Activated CD8-positive, alpha-beta T cell treated with anti-CD3 and anti-CD28 coated beads, Interleukin-2, amount 10 ng/mL, durations not matched to agents 7 days and 5 days (primary cell): ENCODE measurements around the gene MTUS2. TPM values are rescaled to one million over a fixed set of nuclear protein-coding genes. Genes with fewer than 3 reads are reported as not detected.

ENCODE experiments used
- ATAC-seq: fragments of 150-1000 bp; cut with Tn5 transposase; one replicate; pipeline ENCODE4 v1.10.0; 2021; ENCODE audit warnings: moderate library complexity
- CTCF ChIA-PET: fragments of 350-600 bp; sonication (Branson Sonifier 250); formaldehyde crosslinking; loops from one replicate; lab custom pipeline; 2021; ENCODE audit warnings: antibody characterized with exemption; lab: Charles Lee
- POLR2A ChIA-PET: fragments of 350-600 bp; sonication (Branson Sonifier 250); formaldehyde crosslinking; loops from one replicate; lab custom pipeline; 2021; ENCODE audit warnings: antibody characterized with exemption; lab: Charles Lee
- DNase-seq: peaks from one replicate; pipeline ENCODE4 v3.0.0-alpha.2; 2020
- H3K27ac Mint-ChIP-seq: one replicate; pipeline ENCODE4 v1.8.0; 2021; ENCODE audit warnings: mild to moderate bottlenecking, mixed read lengths
- H3K27me3 Mint-ChIP-seq: one replicate; pipeline ENCODE4 v1.8.0; 2021; ENCODE audit warnings: low read depth, mixed read lengths
- H3K36me3 Mint-ChIP-seq: one replicate; pipeline ENCODE4 v1.8.0; 2021; ENCODE audit warnings: low read depth, mixed read lengths
- H3K4me1 Mint-ChIP-seq: one replicate; pipeline ENCODE4 v1.8.0; 2021; ENCODE audit warnings: low read depth, mixed read lengths
- H3K4me3 Mint-ChIP-seq: one replicate; pipeline ENCODE4 v1.8.0; 2021; ENCODE audit warnings: mild to moderate bottlenecking, mixed read lengths
- H3K9me3 Mint-ChIP-seq: one replicate; pipeline ENCODE4 v1.8.0; 2022; ENCODE audit warnings: mixed read lengths; ENCODE audit not compliant: insufficient read depth
- total RNA-seq, 2 experiments: library from RNA; stranded (reverse); gene quantifications; one replicate each; pipeline ENCODE4 v1.2.3, GENCODE V29; 2021

MTUS2 gene
- total RNA-seq, 2 experiments from 2014 or later: not detected

DNA sequence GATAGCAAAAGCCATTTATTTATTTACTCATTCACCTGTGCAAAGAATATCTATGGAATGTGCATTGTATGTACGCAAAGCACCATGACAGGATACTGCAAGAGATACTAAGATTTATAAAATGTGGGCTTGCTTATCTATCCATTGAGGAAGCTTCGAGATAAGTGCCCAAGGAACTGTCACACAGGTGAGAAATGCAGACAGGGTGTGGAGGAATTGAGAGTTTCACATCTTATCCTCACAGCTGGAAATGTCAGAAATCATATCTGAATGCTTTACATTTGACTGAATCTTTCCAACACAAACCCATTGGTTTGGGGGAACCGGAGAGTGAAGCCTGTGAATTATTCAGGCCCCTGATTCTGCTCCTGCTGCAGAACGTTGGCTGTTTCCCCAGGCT is 662.4 kb downstream of the MTUS2 start:
- CTCF ChIA-PET: interaction anchor here (1.2 kb wide), 1 partner anchor 25 kb away, joined by 3 read pairs; no protein-coding TSS in a partner anchor
- DNase-seq (no peak), ATAC-seq (no peak)
- Mint-ChIP-seq H3K4me1 (no peaks in the 10 kb centered on the region), H3K4me3 (no peak overlapping the region), H3K9me3 (no peaks in the 10 kb centered on the region), H3K27ac (no peak overlapping the region), H3K36me3 (no peaks in the 10 kb centered on the region), H3K27me3 (peaks cover 2% of the 10 kb centered on the region)
- POLR2A ChIA-PET: no interaction called here

DNA sequence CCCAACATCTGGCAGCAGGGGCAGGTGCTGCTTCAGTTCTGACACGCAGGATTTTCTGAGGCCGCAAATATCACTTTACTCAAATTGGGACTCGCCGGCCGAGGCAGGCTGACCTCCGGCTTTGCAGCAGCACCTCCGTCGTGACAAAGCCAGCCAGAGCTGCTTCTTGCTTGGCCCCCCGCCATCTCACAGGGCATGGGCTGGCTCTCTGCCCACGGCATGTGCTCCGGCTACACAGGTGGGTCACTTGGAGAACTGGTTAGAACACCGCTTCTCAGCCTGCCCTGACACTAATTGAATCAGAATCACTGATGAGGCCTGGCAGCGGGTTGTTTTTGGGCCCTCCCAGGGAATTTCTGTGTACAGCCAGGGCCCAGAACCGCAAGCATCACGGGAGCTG is 663.1 kb downstream of the MTUS2 start:
- DNase-seq (no peak), ATAC-seq (no peak)
- Mint-ChIP-seq H3K27ac (no peak overlapping the region), H3K4me1 (no peaks in the 10 kb centered on the region), H3K9me3 (no peaks in the 10 kb centered on the region), H3K4me3 (no peak overlapping the region), H3K27me3 (peaks cover 2% of the 10 kb centered on the region), H3K36me3 (no peaks in the 10 kb centered on the region)
- ChIA-PET CTCF (no interaction called here), POLR2A (no interaction called here)

GRCh38 chr13:29483623-29484022 is 663.5 kb downstream of the MTUS2 start:
- Mint-ChIP-seq H3K4me3 (no peak overlapping the region), H3K9me3 (no peaks in the 10 kb centered on the region), H3K36me3 (no peaks in the 10 kb centered on the region), H3K27me3 (peaks cover 2% of the 10 kb centered on the region), H3K27ac (no peak overlapping the region), H3K4me1 (no peaks in the 10 kb centered on the region)
- DNase-seq (no peak), ATAC-seq (no peak)
- ChIA-PET CTCF (no interaction called here), POLR2A (no interaction called here)

GRCh38 chr13:29484236-29484635 is 664.1 kb downstream of the MTUS2 start:
- H3K36me3 Mint-ChIP-seq: no peaks in the 10 kb centered on the region
- H3K9me3 Mint-ChIP-seq: no peaks in the 10 kb centered on the region
- no peak overlapping the region for H3K27ac Mint-ChIP-seq
- H3K27me3 Mint-ChIP-seq: no peaks in the 10 kb centered on the region
- POLR2A ChIA-PET: no interaction called here
- ATAC-seq (no peak), DNase-seq (no peak)
- no peak overlapping the region for H3K4me3 Mint-ChIP-seq
- CTCF ChIA-PET: no interaction called here
- no peaks in the 10 kb centered on the region for H3K4me1 Mint-ChIP-seq

- no peaks in the 10 kb centered on the region for H3K4me1 Mint-ChIP-seq
- no peaks in the 10 kb centered on the region for H3K27me3 Mint-ChIP-seq
- no peak overlapping the region for H3K27ac Mint-ChIP-seq
- ATAC-seq (no peak), DNase-seq (no peak)
- H3K4me3 Mint-ChIP-seq: no peak overlapping the region
- no peaks in the 10 kb centered on the region for H3K36me3 Mint-ChIP-seq
- no peaks in the 10 kb centered on the region for H3K9me3 Mint-ChIP-seq
- ChIA-PET CTCF (no interaction called here), POLR2A (no interaction called here)
These were observed 664.7 kb downstream of the MTUS2 start for GRCh38 chr13:29484796-29485195.

- ChIA-PET POLR2A (no interaction called here), CTCF (no interaction called here)
- Mint-ChIP-seq H3K9me3 (no peaks in the 10 kb centered on the region), H3K27ac (no peak overlapping the region), H3K27me3 (no peaks in the 10 kb centered on the region), H3K36me3 (no peaks in the 10 kb centered on the region), H3K4me3 (no peak overlapping the region), H3K4me1 (no peaks in the 10 kb centered on the region)
- no peak for DNase-seq
- ATAC-seq: no peak
These were observed 666.4 kb downstream of the MTUS2 start for GRCh38 chr13:29486551-29486950.

DNA sequence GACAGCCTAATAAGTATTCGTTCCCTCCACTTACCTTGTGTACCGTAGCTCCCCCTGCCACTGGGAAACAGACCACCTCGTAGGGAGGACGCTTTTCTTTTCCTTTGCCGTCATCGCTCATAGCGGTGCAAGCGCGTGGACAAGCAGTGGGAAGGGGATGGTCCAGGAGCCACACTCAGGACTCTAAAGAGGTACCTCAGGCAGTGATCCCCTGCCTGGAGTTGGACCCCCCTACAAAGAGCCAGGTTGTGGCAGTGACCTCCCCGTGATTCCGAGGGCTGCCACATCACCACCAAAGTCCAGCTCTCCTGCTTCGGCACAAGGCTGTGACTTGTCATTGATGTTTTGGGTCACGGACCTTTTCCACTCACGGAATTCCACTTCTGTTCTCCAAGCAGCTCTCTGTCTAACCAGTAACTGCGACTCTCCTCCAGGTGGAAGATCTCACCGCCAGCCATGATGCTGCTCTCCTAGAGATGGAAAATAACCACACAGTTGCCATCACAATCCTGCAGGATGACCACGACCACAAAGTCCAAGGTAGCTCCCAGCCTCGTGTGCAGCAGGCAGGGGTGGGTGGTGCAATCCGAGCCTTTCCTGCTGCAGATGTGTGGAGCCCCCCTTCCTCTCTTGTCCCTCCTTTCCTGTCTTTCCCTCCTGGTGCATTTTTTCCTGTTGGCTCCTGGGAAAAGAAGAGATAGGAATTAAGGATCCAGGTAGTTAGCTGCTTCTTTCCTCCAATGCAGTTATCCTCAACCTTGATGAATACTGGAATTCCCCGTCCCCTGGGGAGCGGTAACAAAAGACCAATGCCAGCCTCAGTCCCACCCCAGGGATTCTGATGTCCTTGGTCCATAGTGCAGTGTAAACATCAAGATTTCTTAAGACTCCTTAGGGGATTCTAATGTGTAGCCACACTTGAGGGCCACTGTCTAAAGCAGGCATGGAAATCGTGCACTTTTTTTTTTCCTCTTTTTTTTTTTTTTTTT is 667.6 kb downstream of the MTUS2 start:
- POLR2A ChIA-PET: no interaction called here
- DNase-seq (no peak), ATAC-seq (no peak)
- H3K9me3 Mint-ChIP-seq: no peaks in the 10 kb centered on the region
- H3K4me1 Mint-ChIP-seq: no peaks in the 10 kb centered on the region
- no peaks in the 10 kb centered on the region for H3K36me3 Mint-ChIP-seq
- no peak overlapping the region for H3K27ac Mint-ChIP-seq
- CTCF ChIA-PET: no interaction called here
- no peak overlapping the region for H3K4me3 Mint-ChIP-seq
- no peaks in the 10 kb centered on the region for H3K27me3 Mint-ChIP-seq

GRCh38 chr13:29489650-29490560 is 669.8 kb downstream of the MTUS2 start:
- Mint-ChIP-seq H3K27ac (no peak overlapping the region), H3K4me3 (no peak overlapping the region), H3K36me3 (no peaks in the 10 kb centered on the region), H3K9me3 (no peaks in the 10 kb centered on the region), H3K4me1 (no peaks in the 10 kb centered on the region), H3K27me3 (peaks cover 8% of the 10 kb centered on the region)
- ChIA-PET POLR2A (no interaction called here), CTCF (no interaction called here)
- DNase-seq: no peak
- no peak for ATAC-seq

GRCh38 chr13:29490561-29490885 is 670.4 kb downstream of the MTUS2 start:
- ATAC-seq (no peak), DNase-seq (no peak)
- H3K4me1 Mint-ChIP-seq: no peaks in the 10 kb centered on the region
- H3K4me3 Mint-ChIP-seq: no peak overlapping the region
- no peaks in the 10 kb centered on the region for H3K36me3 Mint-ChIP-seq
- ChIA-PET CTCF (no interaction called here), POLR2A (no interaction called here)
- no peaks in the 10 kb centered on the region for H3K9me3 Mint-ChIP-seq
- peaks cover 8% of the 10 kb centered on the region for H3K27me3 Mint-ChIP-seq
- H3K27ac Mint-ChIP-seq: no peak overlapping the region

GRCh38 chr13:29491248-29491647 is 671.1 kb downstream of the MTUS2 start:
- Mint-ChIP-seq H3K4me3 (no peak overlapping the region), H3K36me3 (no peaks in the 10 kb centered on the region), H3K27ac (no peak overlapping the region), H3K9me3 (no peaks in the 10 kb centered on the region), H3K27me3 (peaks cover 11% of the 10 kb centered on the region), H3K4me1 (peaks cover 4% of the 10 kb centered on the region)
- POLR2A ChIA-PET: no interaction called here
- ATAC-seq (no peak), DNase-seq (no peak)
- CTCF ChIA-PET: no interaction called here

- POLR2A ChIA-PET: no interaction called here
- Mint-ChIP-seq H3K4me3 (no peak overlapping the region), H3K36me3 (no peaks in the 10 kb centered on the region), H3K4me1 (peaks cover 11% of the 10 kb centered on the region), H3K27me3 (peaks cover 17% of the 10 kb centered on the region), H3K27ac (no peak overlapping the region), H3K9me3 (no peaks in the 10 kb centered on the region)
- CTCF ChIA-PET: interaction anchor here (0.7 kb wide), 1 partner anchor 15 kb away, joined by 3 read pairs; no protein-coding TSS in a partner anchor
- ATAC-seq (no peak), DNase-seq (no peak)
These were observed 673.7 kb downstream of the MTUS2 start for GRCh38 chr13:29493796-29494195.

DNA sequence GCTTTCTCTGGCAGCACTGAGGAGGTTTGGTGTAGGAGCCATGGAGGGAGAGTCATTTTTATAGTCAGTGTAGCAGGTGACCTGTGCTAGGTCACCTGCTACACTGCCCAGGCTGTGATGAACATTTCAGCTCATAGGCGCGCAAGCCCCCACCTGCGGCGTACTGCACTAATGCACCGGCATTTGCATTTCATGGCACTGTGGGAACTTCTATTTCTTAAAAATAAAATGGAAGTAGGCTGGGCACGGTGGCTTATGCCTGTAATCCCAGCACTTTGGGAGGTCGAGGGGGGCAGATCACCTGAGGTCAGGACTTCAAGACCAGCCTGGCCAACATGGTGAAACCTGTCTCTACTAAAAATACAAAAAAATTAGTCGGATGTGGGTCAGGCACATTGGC is 674.4 kb downstream of the MTUS2 start:
- DNase-seq (no peak), ATAC-seq (no peak)
- Mint-ChIP-seq H3K9me3 (no peaks in the 10 kb centered on the region), H3K36me3 (no peaks in the 10 kb centered on the region), H3K27me3 (peaks cover 17% of the 10 kb centered on the region), H3K4me3 (no peak overlapping the region), H3K27ac (no peak overlapping the region), H3K4me1 (peaks cover 11% of the 10 kb centered on the region)
- CTCF ChIA-PET: interaction anchor here (2.1 kb wide), 1 partner anchor 23 kb away, joined by 4 read pairs; no protein-coding TSS in a partner anchor
- POLR2A ChIA-PET: no interaction called here
